ENCODE data around the gene TRPC4AP.

GRCh38 chr20:34994509-34995131 lies 98.0 kb downstream of the TRPC4AP start:
- TF ChIP-seq JUND (IDR thresholded peaks at IDR 0.05; ENCODE audit: low read length) (no peak), EZH2 (IDR thresholded peaks at IDR 0.05; ENCODE audit: low read depth, low read length, severe bottlenecking) (no peak), CBX8 (IDR thresholded peaks at IDR 0.05; ENCODE audit: borderline replicate concordance, low read depth, low read length) (no peak), EGR1 (IDR thresholded peaks at IDR 0.05; ENCODE audit: borderline replicate concordance, low read depth, low read length) (no peak), CTCF (IDR thresholded peaks at IDR 0.05; ENCODE audit: control extremely low read depth in 1 of 3, insufficient read depth in 1 of 3, low read depth in 1 of 3, low read length in 3 of 3) (no peak), EP300 (IDR thresholded peaks at IDR 0.05; ENCODE audit: borderline replicate concordance in 1 of 2, low read depth in 2 of 2, low read length in 2 of 2) (no peak), CHD2 (IDR thresholded peaks at IDR 0.05; ENCODE audit: low read length) (no peak)

Data from H1 (cell line).